ENCODE results near the gene RXRA.

- no peak for TF ChIP-seq CTCF (conservative IDR thresholded peaks at IDR 0.05; ENCODE audit: low read depth, low read length)
- TF ChIP-seq POLR2A (IDR thresholded peaks at IDR 0.05; ENCODE audit: low read depth, low read length), result no peak
- no peak for TF ChIP-seq CEBPB (IDR thresholded peaks at IDR 0.05; ENCODE audit: low read depth, low read length)
- TF ChIP-seq MAZ (IDR thresholded peaks at IDR 0.05; ENCODE audit: borderline replicate concordance, low read depth, low read length), result no peak
- no peak for TF ChIP-seq MXI1 (IDR thresholded peaks at IDR 0.05; ENCODE audit: borderline replicate concordance, low read depth, low read length)
- no peak for TF ChIP-seq MAFK (IDR thresholded peaks at IDR 0.05; ENCODE audit: low read depth, low read length)
- no peak for TF ChIP-seq SMC3 (IDR thresholded peaks at IDR 0.05; ENCODE audit: low read depth, low read length)
- TF ChIP-seq USF2 (IDR thresholded peaks at IDR 0.05; ENCODE audit: low read depth, low read length), result no peak
- no peak for TF ChIP-seq RFX5 (IDR thresholded peaks at IDR 0.05; ENCODE audit: low read depth, low read length)
- no peak for TF ChIP-seq RAD21 (IDR thresholded peaks at IDR 0.05; ENCODE audit: low read length)
- TF ChIP-seq CHD1 (IDR thresholded peaks at IDR 0.05; ENCODE audit: low read depth, low read length), result no peak
Observed at GRCh38 chr9:134375011-134375390, 48.7 kb downstream of the RXRA start.
